Natural killer cell (primary cell): Measurements from ENCODE around the gene TTC28. TPM values are rescaled to one million over a fixed set of nuclear protein-coding genes. Genes with fewer than 3 reads are reported as not detected.

Source experiments
- ATAC-seq, 3 donors: fragments of 150-1000 bp in 2 of 3; fragments of 200-7000 bp in 1 of 3; cut with Tn5 transposase; 1 replicate in 1 of 3; 2 replicates in 2 of 3; pipeline ENCODE4 v1.10.0; 2021; ENCODE audit warnings: mild to moderate bottlenecking in 2 of 3, moderate library complexity in 2 of 3
- DNase-seq, 2 donors: peaks; one replicate each; pipeline versions ENCODE4 v3.0.0 to v3.0.0-alpha.2; 2013 to 2021; ENCODE audit warnings: mixed read lengths in 1 of 2
- H3K27ac ChIP-seq: one replicate; pipeline ENCODE4 v1.5.1; 2013; ENCODE audit warnings: mild to moderate bottlenecking, low read length
- H3K27me3 ChIP-seq: one replicate; pipeline ENCODE4 v1.6.1; 2013; ENCODE audit warnings: low read length; ENCODE audit not compliant: control insufficient read depth, insufficient read depth
- H3K36me3 ChIP-seq: one replicate; pipeline ENCODE4 v1.6.1; 2013; ENCODE audit warnings: low read length; ENCODE audit not compliant: control insufficient read depth, insufficient read depth
- H3K4me1 ChIP-seq: one replicate; pipeline ENCODE4 v1.6.1; 2013; ENCODE audit warnings: low read length; ENCODE audit not compliant: control insufficient read depth, insufficient read depth
- H3K4me3 ChIP-seq: one replicate; pipeline ENCODE4 v1.5.1; 2013; ENCODE audit warnings: low read length
- H3K9me3 ChIP-seq: one replicate; pipeline ENCODE4 v1.6.1; 2013; ENCODE audit warnings: low read length; ENCODE audit not compliant: control insufficient read depth, insufficient read depth
- H3K27ac Mint-ChIP-seq, 2 donors: one replicate each; pipeline ENCODE4 v1.8.0; 2022; ENCODE audit warnings: mild to moderate bottlenecking in 2 of 2, mixed read lengths in 2 of 2, moderate library complexity in 1 of 2
- H3K27me3 Mint-ChIP-seq, 2 donors: one replicate each; pipeline ENCODE4 v1.8.0; 2022; ENCODE audit warnings: low read depth in 2 of 2, mixed read lengths in 2 of 2
- H3K36me3 Mint-ChIP-seq: one replicate; pipeline ENCODE4 v1.8.0; 2022; ENCODE audit warnings: mixed read lengths
- H3K4me1 Mint-ChIP-seq, 2 donors: one replicate each; pipeline ENCODE4 v1.8.0; 2022; ENCODE audit warnings: mixed read lengths in 2 of 2
- H3K4me3 Mint-ChIP-seq: one replicate; pipeline ENCODE4 v1.8.0; 2022; ENCODE audit warnings: mild to moderate bottlenecking, moderate library complexity, mixed read lengths
- H3K9me3 Mint-ChIP-seq, 2 donors: one replicate each; pipeline ENCODE4 v1.8.0; 2022; ENCODE audit warnings: mixed read lengths in 2 of 2
- WGBS: methylation state at CpG from one replicate; pipeline ENCODE4 v1.1.7; 2013; ENCODE audit warnings: missing lambda C conversion rate; ENCODE audit not compliant: insufficient coverage; 5-methylcytosine and 5-hydroxymethylcytosine counted together
- intact Hi-C: fragments of 100-400 bp; cut with micrococcal nuclease; formaldehyde crosslinking; loops from one replicate; pipeline ENCODE4 v1.14.2; 2022
- total RNA-seq, 4 donors: library from RNA; stranded (reverse); fragments of 120-200 nt in 1 of 4; gene quantifications; one replicate each; pipeline versions ENCODE4 v1.2.3 to v1.2.4, GENCODE V29; 2013 to 2022
- TF ChIP-seq, protein P1 (sequence below): fragments of 200-600 bp; IDR thresholded peaks from one replicate; pipeline ENCODE4 v1.8.0; 2022; ENCODE audit warnings: antibody characterized with exemption

Gene TTC28
- total RNA-seq, 3 donors from 2014 or later (not counting 1 experiment from before 2014, with no cell fraction given), result 4.1 to 10.0 (median 8.6) TPM

DNA sequence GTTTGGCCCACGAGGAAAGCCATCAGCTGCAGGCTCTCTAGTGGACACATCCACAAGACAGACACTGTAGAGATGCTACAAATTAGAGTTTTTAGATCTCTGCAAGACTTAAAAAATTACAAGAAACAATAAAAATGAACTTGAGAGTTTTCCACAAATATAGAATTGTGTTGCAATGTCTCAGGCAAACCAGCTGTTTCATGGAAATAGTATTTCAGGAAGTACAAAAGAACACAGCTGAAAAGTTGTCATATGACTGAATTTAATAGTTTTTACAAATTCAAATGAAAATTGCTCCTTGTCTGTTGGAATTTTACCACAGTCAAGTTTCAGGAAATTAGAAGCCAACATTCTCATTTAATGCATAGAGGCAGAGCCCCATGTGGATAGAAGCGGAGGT, 576.0 kb downstream of the TTC28 start:
- peaks cover 6% of the 10 kb centered on the region in 2 donors for H3K4me1 Mint-ChIP-seq
- no peak overlapping the region for H3K27ac ChIP-seq
- no peaks in the 10 kb centered on the region for H3K4me1 ChIP-seq
- DNase-seq, result no peak
- TF ChIP-seq, protein P1, sequence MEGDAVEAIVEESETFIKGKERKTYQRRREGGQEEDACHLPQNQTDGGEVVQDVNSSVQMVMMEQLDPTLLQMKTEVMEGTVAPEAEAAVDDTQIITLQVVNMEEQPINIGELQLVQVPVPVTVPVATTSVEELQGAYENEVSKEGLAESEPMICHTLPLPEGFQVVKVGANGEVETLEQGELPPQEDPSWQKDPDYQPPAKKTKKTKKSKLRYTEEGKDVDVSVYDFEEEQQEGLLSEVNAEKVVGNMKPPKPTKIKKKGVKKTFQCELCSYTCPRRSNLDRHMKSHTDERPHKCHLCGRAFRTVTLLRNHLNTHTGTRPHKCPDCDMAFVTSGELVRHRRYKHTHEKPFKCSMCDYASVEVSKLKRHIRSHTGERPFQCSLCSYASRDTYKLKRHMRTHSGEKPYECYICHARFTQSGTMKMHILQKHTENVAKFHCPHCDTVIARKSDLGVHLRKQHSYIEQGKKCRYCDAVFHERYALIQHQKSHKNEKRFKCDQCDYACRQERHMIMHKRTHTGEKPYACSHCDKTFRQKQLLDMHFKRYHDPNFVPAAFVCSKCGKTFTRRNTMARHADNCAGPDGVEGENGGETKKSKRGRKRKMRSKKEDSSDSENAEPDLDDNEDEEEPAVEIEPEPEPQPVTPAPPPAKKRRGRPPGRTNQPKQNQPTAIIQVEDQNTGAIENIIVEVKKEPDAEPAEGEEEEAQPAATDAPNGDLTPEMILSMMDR, result no peak
- H3K36me3 ChIP-seq, result no peaks in the 10 kb centered on the region
- no peaks in the 10 kb centered on the region for H3K9me3 ChIP-seq
- H3K9me3 Mint-ChIP-seq, result no peaks in the 10 kb centered on the region
- 90% methylated on average over 2 of the region's 2 CpGs for WGBS
- H3K27me3 Mint-ChIP-seq, result no peaks in the 10 kb centered on the region
- H3K4me3 Mint-ChIP-seq, result no peak overlapping the region
- no peaks in the 10 kb centered on the region for H3K27me3 ChIP-seq
- no peaks in the 10 kb centered on the region for H3K36me3 Mint-ChIP-seq
- no peak for ATAC-seq
- no peak overlapping the region for H3K27ac Mint-ChIP-seq
- intact Hi-C loops, result no loop called here
- H3K4me3 ChIP-seq, result no peak overlapping the region

GRCh38 chr22:28102151-28102812, 577.4 kb downstream of the TTC28 start:
- intact Hi-C loops, result no loop called here
- ATAC-seq (no peak), DNase-seq (no peak)
- H3K27ac Mint-ChIP-seq, result no peak overlapping the region
- no peaks in the 10 kb centered on the region for H3K9me3 ChIP-seq
- TF ChIP-seq, protein P1, result no peak
- H3K27me3 ChIP-seq, result no peaks in the 10 kb centered on the region
- H3K4me3 ChIP-seq, result no peak overlapping the region
- H3K27me3 Mint-ChIP-seq, result no peaks in the 10 kb centered on the region
- H3K4me1 ChIP-seq, result no peaks in the 10 kb centered on the region
- no peaks in the 10 kb centered on the region for H3K9me3 Mint-ChIP-seq
- whole genome bisulfite sequencing, result 78% methylated on average over 4 of the region's 5 CpGs
- H3K4me3 Mint-ChIP-seq, result no peak overlapping the region
- H3K27ac ChIP-seq, result no peak overlapping the region
- H3K36me3 Mint-ChIP-seq, result no peaks in the 10 kb centered on the region
- H3K36me3 ChIP-seq, result no peaks in the 10 kb centered on the region
- H3K4me1 Mint-ChIP-seq, result peaks cover 6% of the 10 kb centered on the region in 2 donors

- TF ChIP-seq, protein P1, result no peak
- WGBS, result 90% methylated on average over 1 of the region's 3 CpGs
- Histone ChIP-seq H3K27ac (no peak overlapping the region), H3K27me3 (no peaks in the 10 kb centered on the region), H3K9me3 (no peaks in the 10 kb centered on the region), H3K36me3 (no peaks in the 10 kb centered on the region), H3K4me3 (no peak overlapping the region), H3K4me1 (no peaks in the 10 kb centered on the region)
- no peak overlapping the region for H3K4me3 Mint-ChIP-seq
- no peaks in the 10 kb centered on the region for H3K36me3 Mint-ChIP-seq
- no peaks in the 10 kb centered on the region for H3K9me3 Mint-ChIP-seq
- no peaks in the 10 kb centered on the region for H3K4me1 Mint-ChIP-seq
- DNase-seq (no peak), ATAC-seq (no peak)
- no peak overlapping the region for H3K27ac Mint-ChIP-seq
- H3K27me3 Mint-ChIP-seq, result no peaks in the 10 kb centered on the region
- intact Hi-C loops, result no loop called here
Observed at GRCh38 chr22:28097627-28098026, 582.0 kb downstream of the TTC28 start.

GRCh38 chr22:28096161-28096560, 583.5 kb downstream of the TTC28 start:
- H3K9me3 ChIP-seq, result no peaks in the 10 kb centered on the region
- no peak overlapping the region for H3K27ac ChIP-seq
- ATAC-seq (no peak), DNase-seq (no peak)
- H3K27me3 Mint-ChIP-seq, result no peaks in the 10 kb centered on the region
- no peak overlapping the region for H3K27ac Mint-ChIP-seq
- no peaks in the 10 kb centered on the region for H3K27me3 ChIP-seq
- intact Hi-C loops, result no loop called here
- WGBS, result 94% methylated on average over 4 of the region's 5 CpGs
- H3K36me3 ChIP-seq, result no peaks in the 10 kb centered on the region
- no peaks in the 10 kb centered on the region for H3K9me3 Mint-ChIP-seq
- TF ChIP-seq, protein P1, result no peak
- H3K36me3 Mint-ChIP-seq, result no peaks in the 10 kb centered on the region
- H3K4me3 ChIP-seq, result no peak overlapping the region
- H3K4me3 Mint-ChIP-seq, result no peak overlapping the region
- no peaks in the 10 kb centered on the region for H3K4me1 Mint-ChIP-seq
- H3K4me1 ChIP-seq, result no peaks in the 10 kb centered on the region
